ENCODE results near the gene PPP1R7.

PPP1R7 gene

DNA sequence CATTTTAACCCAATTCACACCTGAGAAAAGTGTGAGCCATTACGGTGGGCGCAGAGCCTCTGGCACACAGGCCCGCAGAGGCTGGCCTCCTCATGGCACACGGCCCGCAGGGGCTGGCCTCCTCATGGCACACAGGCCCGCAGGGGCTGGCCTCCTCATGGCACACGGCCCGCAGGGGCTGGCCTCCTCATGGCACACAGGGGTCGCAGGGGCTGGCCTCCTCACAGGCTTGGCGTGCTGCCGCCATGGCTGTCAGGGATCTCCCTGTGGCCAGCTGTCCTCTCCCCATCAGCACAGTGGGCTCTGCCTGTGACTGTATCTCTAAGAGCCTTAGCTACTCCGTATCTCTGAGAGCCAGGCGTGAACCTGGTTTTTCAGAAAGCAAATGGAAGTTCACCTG lies 62.8 kb downstream of the PPP1R7 start:
- DNase-seq (ENCODE audit: low read depth, low spot score) = no peak
- in situ Hi-C loops (cut with HindIII; ENCODE audit: low sequenced_read_pairs) = no loop called here
- TF ChIP-seq, protein P1, sequence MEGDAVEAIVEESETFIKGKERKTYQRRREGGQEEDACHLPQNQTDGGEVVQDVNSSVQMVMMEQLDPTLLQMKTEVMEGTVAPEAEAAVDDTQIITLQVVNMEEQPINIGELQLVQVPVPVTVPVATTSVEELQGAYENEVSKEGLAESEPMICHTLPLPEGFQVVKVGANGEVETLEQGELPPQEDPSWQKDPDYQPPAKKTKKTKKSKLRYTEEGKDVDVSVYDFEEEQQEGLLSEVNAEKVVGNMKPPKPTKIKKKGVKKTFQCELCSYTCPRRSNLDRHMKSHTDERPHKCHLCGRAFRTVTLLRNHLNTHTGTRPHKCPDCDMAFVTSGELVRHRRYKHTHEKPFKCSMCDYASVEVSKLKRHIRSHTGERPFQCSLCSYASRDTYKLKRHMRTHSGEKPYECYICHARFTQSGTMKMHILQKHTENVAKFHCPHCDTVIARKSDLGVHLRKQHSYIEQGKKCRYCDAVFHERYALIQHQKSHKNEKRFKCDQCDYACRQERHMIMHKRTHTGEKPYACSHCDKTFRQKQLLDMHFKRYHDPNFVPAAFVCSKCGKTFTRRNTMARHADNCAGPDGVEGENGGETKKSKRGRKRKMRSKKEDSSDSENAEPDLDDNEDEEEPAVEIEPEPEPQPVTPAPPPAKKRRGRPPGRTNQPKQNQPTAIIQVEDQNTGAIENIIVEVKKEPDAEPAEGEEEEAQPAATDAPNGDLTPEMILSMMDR (IDR thresholded peaks at IDR 0.05; ENCODE audit: low read depth, low read length) = no peak
- H3K4me3 ChIP-seq (ENCODE audit: low read depth, low read length) = no peak overlapping the region

GRCh38 chr2:241213567-241213966 lies 63.3 kb downstream of the PPP1R7 start:
- no peak for DNase-seq (ENCODE audit: low read depth, low spot score)
- in situ Hi-C loops (cut with HindIII; ENCODE audit: low sequenced_read_pairs) = no loop called here
- TF ChIP-seq, protein P1 (IDR thresholded peaks at IDR 0.05; ENCODE audit: low read depth, low read length) = no peak
- H3K4me3 ChIP-seq (ENCODE audit: low read depth, low read length) = no peak overlapping the region

DNA sequence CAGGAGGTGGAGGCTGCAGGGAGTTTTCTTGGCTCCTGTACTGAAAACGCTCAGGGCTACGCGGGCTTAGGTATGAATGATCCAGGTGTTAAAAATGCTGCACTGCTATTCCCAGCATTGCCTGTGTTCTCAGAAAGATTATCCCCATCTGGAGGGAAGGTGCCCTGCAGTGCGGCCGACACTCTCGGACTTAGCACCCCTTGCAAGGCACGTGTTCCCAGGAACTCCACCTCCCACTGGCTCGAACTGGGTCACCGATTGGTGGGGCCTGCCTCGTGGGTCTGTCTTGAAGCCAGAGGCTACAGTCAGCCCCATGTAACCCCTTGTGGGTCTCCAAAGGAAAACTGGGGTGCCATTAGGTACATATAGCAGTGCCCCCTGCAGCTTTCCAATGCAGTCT lies 63.9 kb downstream of the PPP1R7 start:
- no peak overlapping the region for H3K4me3 ChIP-seq (ENCODE audit: low read depth, low read length)
- in situ Hi-C loops (cut with HindIII; ENCODE audit: low sequenced_read_pairs) = no loop called here
- DNase-seq (ENCODE audit: low read depth, low spot score) = no peak
- TF ChIP-seq, protein P1 (IDR thresholded peaks at IDR 0.05; ENCODE audit: low read depth, low read length) = no peak

GRCh38 chr2:241214766-241215165 lies 64.5 kb downstream of the PPP1R7 start:
- TF ChIP-seq, protein P1 (IDR thresholded peaks at IDR 0.05; ENCODE audit: low read depth, low read length) = no peak
- H3K4me3 ChIP-seq (ENCODE audit: low read depth, low read length) = no peak overlapping the region
- in situ Hi-C loops (cut with HindIII; ENCODE audit: low sequenced_read_pairs) = no loop called here
- DNase-seq (ENCODE audit: low read depth, low spot score) = no peak

- no peak overlapping the region for H3K4me3 ChIP-seq (ENCODE audit: low read depth, low read length)
- TF ChIP-seq, protein P1 (IDR thresholded peaks at IDR 0.05; ENCODE audit: low read depth, low read length) = no peak
- no peak for DNase-seq (ENCODE audit: low read depth, low spot score)
- in situ Hi-C loops (cut with HindIII; ENCODE audit: low sequenced_read_pairs) = no loop called here
Measured at GRCh38 chr2:241215421-241215820, 65.2 kb downstream of the PPP1R7 start.

DNA sequence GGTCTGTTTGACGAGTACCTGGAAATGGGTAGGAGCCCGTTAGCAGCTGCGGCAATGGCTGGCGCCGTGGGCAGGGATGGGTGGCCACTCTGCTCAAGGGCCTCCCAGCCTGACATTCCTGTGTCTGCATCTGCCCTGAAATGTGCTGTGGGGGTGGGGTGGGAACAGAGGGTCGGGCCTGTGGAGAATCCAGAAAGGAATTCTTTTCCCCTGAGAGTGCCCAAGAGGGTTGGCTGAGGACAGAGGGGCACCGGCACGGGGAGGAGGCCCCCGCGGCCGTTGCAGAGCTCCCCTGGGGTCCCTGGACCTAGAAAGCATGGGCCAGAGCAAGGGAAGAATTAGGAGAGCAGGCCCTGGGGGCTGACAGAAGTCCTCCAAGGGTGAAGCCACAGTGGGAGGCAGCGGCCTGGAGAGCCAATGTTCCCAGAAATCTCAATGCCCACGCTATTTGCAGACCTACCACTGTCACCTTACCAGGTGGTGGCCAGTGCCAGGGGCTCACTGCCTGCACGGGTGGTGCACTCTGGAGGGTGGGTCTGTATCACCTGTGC lies 66.0 kb downstream of the PPP1R7 start:
- TF ChIP-seq, protein P1 (IDR thresholded peaks at IDR 0.05; ENCODE audit: low read depth, low read length) = no peak
- in situ Hi-C loops (cut with HindIII; ENCODE audit: low sequenced_read_pairs) = no loop called here
- DNase-seq (ENCODE audit: low read depth, low spot score) = no peak
- H3K4me3 ChIP-seq (ENCODE audit: low read depth, low read length) = no peak overlapping the region
